ENCODE measurements around the gene PROCA1.

Gene PROCA1

DNA sequence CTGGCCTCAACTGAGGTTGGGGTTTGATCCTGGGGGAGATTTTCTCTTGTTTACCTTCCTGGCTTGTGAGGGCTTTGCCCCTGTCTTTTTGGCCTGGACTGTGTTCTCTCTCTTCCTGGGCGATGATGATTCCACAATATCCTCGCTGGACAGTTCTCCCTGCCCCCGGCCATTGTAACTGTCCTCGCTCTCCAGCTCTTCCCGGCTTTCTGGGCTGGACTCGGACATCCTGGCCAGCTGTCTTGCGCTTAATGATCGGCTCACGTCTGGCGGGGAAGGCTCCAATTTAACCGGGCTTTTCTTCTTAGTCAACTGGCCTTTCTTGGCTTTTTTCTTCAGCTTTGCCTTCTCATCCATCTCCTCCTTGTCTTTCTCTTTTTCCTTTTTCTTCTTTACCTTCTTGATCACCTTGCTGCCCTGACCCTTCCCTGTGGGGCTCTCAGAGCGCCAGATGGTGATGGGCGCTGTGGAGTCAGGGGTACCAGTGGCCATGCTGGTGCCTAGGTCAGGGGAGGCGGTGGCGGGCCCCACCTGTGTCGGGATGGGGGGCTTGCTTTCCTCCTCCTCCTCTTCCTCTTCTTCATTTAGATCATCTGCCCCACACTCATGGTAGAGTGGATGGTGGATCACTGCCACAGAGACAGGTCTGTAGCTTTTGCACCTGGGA lies 8.0 kb downstream of the PROCA1 start:
- DNase-seq (ENCODE audit: insufficient read length, low spot score) (no peak), FAIRE-seq (no peak)
- no peak for TF ChIP-seq SPI1 (IDR thresholded peaks at IDR 0.05; ENCODE audit: low read depth, low read length)
- TF ChIP-seq POU2F2 (IDR thresholded peaks at IDR 0.05; ENCODE audit: low read depth, low read length): no peak
- TF ChIP-seq PAX5 (IDR thresholded peaks at IDR 0.05; ENCODE audit: insufficient read depth, low read length, severe bottlenecking): no peak
- TF ChIP-seq TAF1 (IDR thresholded peaks at IDR 0.05; ENCODE audit: low read depth, low read length): no peak
- no peak for TF ChIP-seq POLR2A (IDR thresholded peaks at IDR 0.05; ENCODE audit: low read depth, low read length)
- no peak for TF ChIP-seq POLR2AphosphoS5 (IDR thresholded peaks at IDR 0.05; ENCODE audit: low read depth, low read length)

DNA sequence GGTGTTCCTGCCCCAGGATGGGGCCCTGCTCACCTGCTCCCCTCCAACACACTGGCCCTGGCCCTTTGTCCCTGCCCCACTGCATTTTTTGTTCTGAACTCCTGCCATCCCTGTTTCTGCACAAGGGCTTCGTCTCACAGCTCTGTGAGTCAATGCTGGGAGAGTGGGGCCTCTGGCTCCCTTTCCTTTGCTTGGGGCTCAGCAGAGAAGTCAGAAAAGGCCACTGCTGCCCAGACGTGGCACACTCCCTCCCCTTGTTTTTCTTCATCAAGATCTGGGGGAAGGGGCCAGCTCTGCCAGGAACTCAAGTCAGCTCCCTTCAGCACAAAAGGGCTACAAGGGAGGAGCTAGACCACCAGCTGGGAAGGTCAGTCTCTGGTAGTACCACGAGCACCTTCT lies 8.9 kb downstream of the PROCA1 start:
- TF ChIP-seq SPI1 (IDR thresholded peaks at IDR 0.05; ENCODE audit: low read depth, low read length) (no peak), POLR2A (IDR thresholded peaks at IDR 0.05; ENCODE audit: low read depth, low read length) (no peak)
- FAIRE-seq: no peak
- DNase-seq (ENCODE audit: insufficient read length, low spot score): no peak

DNA sequence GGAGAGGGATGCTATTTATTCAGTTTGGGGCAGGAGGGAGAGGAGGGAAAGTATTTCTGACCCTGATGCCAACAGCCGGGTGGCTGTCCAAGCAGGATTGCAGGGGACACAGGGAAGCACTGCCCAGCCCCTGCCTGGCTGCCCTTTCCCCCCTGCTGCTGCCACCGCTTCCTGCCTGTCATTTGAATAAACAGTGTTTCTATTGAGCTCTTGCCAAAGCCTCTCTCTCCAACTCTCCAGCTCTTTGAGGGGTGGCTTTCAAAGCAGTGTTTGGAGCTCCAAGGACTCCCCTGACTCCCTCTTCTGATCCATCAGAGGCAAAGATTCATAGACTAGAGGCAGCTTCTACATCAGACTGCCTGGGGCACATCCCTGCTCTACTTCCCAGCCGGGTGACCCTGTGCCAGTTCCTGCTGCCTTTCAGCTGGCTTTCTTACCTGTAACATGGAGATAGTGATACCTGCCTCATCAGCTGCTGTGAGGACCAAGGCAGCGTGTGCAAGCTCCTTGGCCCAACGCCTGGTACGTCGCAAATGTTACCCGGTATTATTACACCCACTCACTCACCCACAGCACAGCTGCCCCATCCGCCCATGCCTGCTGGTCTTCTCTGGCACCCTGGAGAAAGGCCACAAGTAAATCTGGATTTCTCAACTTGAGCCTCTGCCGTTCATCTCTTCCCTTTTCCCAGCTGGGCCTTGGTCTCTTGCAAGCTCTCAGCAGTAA lies 9.5 kb downstream of the PROCA1 start:
- FAIRE-seq: no peak
- no peak for DNase-seq (ENCODE audit: insufficient read length, low spot score)
- TF ChIP-seq POLR2AphosphoS5 (IDR thresholded peaks at IDR 0.05; ENCODE audit: low read depth, low read length) (no peak), SPI1 (IDR thresholded peaks at IDR 0.05; ENCODE audit: low read depth, low read length) (no peak), PAX5 (IDR thresholded peaks at IDR 0.05; ENCODE audit: insufficient read depth, low read length, severe bottlenecking) (no peak), POLR2A (IDR thresholded peaks at IDR 0.05; ENCODE audit: low read depth, low read length) (no peak), TAF1 (IDR thresholded peaks at IDR 0.05; ENCODE audit: low read depth, low read length) (no peak), POU2F2 (IDR thresholded peaks at IDR 0.05; ENCODE audit: low read depth, low read length) (no peak)

DNA sequence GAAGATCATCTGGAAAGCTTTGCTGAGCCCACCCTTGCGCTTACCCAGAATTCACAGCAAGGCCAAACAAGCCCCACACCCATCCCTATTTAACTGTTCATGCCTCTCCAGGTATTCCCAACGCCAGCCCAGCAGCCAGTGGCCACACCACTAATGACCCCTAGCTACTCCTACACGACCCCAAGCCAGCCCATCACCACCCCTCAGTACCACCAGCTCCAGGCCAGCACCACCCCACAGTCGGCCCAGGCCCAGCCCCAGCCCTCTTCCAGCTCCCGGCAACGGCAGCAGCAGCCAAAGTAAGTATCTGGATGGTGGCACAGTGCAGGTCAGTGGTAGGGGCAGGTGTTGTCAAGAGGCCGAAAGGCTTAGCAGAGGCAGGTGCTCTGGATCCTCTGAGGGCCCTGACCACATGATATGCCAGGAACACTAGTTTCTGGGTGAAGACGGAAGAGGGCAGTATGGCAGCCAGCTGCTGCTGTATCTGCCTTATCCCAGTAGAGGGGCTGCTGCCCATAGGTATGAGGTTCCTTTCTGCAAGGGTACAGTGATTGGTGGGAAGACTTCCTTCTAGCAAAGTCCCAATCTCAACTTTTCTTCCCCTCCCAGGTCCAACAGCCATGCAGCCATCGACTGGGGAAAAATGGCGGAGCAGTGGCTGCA lies 10.7 kb downstream of the PROCA1 start:
- no peak for TF ChIP-seq SPI1 (IDR thresholded peaks at IDR 0.05; ENCODE audit: low read depth, low read length)
- TF ChIP-seq POU2F2 (IDR thresholded peaks at IDR 0.05; ENCODE audit: low read depth, low read length): no peak
- TF ChIP-seq POLR2A (IDR thresholded peaks at IDR 0.05; ENCODE audit: low read depth, low read length): no peak
- no peak for TF ChIP-seq POLR2AphosphoS5 (IDR thresholded peaks at IDR 0.05; ENCODE audit: low read depth, low read length)
- TF ChIP-seq PAX5 (IDR thresholded peaks at IDR 0.05; ENCODE audit: insufficient read depth, low read length, severe bottlenecking): no peak
- no peak for TF ChIP-seq TAF1 (IDR thresholded peaks at IDR 0.05; ENCODE audit: low read depth, low read length)
- FAIRE-seq (no peak), DNase-seq (ENCODE audit: insufficient read length, low spot score) (no peak)

DNA sequence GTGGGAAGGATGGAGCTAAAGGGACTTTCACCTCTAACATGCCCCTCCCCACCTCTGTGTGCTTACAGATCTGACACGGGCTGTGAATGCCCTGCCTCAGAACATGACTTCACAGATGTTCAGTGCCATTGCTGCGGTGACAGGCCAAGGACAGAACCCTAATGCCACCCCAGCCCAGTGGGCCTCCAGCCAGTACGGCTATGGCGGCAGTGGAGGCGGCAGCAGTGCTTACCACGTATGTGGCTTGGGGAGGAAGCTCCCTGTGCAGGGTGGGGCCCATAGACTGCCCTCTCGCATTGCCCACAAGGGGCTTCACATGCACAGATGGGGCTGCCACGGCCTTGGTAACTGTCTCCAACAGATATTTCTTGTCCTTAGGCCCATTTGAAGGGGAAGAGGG lies 11.4 kb downstream of the PROCA1 start:
- FAIRE-seq: no peak
- TF ChIP-seq PAX5 (IDR thresholded peaks at IDR 0.05; ENCODE audit: insufficient read depth, low read length, severe bottlenecking) (no peak), SPI1 (IDR thresholded peaks at IDR 0.05; ENCODE audit: low read depth, low read length) (no peak)
- no peak for DNase-seq (ENCODE audit: insufficient read length, low spot score)

DNA sequence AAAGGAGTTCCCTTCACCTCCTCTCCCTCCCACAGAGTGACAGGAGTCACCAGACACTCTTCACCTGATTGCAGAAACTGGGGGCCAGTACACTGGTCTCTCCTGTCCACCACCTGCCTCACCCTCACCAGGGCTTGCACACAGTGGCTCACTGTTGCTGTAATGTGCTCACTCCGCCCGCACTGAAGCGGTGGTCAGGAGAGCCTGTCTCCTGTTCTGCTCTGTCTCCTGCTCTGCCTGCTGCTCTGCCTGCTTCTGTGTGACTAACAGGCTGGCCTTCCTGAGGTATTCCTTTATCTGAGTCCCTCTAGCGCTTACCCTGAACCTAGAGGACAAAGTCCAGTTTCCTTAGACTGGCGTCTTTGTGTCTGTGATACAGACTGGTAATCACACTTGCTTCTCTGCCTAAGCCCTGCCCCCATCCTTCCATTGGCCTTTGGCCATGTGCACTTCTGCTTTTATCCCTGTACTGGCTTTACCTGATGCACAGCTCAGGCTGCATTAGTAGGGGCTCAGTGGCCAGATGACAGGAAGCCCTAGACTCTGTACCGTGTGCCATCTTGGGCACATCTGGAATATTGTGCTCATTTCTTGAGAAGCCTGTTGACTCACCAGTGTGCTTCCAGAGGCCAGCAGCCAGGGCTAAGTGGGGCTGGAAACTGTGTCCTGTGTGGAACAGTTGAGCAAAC lies 13.3 kb downstream of the PROCA1 start:
- no peak for TF ChIP-seq PAX5 (IDR thresholded peaks at IDR 0.05; ENCODE audit: insufficient read depth, low read length, severe bottlenecking)
- TF ChIP-seq SPI1 (IDR thresholded peaks at IDR 0.05; ENCODE audit: low read depth, low read length): 0 out of 2 replicates have a peak, but pooled peaks have one; percentile 11
- TF ChIP-seq POLR2AphosphoS5 (IDR thresholded peaks at IDR 0.05; ENCODE audit: low read depth, low read length): 0 out of 2 replicates have a peak, but pooled peaks have one; percentile 39
- no peak for TF ChIP-seq POU2F2 (IDR thresholded peaks at IDR 0.05; ENCODE audit: low read depth, low read length)
- no peak for FAIRE-seq
- no peak for DNase-seq (ENCODE audit: insufficient read length, low spot score)

DNA sequence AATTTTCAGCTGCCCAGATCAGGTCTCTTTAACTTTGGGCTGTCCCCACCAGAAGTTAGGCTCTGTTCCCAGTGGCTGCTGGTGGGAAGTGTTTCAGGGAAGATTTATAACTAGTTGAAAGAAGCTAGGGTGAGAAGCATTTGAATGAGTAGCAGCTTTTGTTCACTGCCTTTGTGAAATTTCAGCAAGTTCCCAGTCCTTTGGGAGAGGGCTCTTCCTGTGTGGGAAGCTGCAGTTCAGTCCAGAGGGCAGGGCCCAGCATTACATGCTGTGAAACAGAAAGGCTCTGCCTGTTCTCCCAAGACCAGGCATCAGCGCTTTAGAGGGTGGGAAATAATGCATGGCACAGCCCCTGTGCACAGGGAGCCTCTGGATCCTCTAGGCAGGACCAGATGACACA lies 17.8 kb downstream of the PROCA1 start:
- DNase-seq (ENCODE audit: insufficient read length, low spot score) (no peak), FAIRE-seq (no peak)
- TF ChIP-seq POU2F2 (IDR thresholded peaks at IDR 0.05; ENCODE audit: low read depth, low read length): no peak
- TF ChIP-seq POLR2A (IDR thresholded peaks at IDR 0.05; ENCODE audit: low read depth, low read length): no peak
- TF ChIP-seq TAF1 (IDR thresholded peaks at IDR 0.05; ENCODE audit: low read depth, low read length): no peak
- TF ChIP-seq SPI1 (IDR thresholded peaks at IDR 0.05; ENCODE audit: low read depth, low read length): no peak
- no peak for TF ChIP-seq PAX5 (IDR thresholded peaks at IDR 0.05; ENCODE audit: insufficient read depth, low read length, severe bottlenecking)
- TF ChIP-seq POLR2AphosphoS5 (IDR thresholded peaks at IDR 0.05; ENCODE audit: low read depth, low read length): no peak

DNA sequence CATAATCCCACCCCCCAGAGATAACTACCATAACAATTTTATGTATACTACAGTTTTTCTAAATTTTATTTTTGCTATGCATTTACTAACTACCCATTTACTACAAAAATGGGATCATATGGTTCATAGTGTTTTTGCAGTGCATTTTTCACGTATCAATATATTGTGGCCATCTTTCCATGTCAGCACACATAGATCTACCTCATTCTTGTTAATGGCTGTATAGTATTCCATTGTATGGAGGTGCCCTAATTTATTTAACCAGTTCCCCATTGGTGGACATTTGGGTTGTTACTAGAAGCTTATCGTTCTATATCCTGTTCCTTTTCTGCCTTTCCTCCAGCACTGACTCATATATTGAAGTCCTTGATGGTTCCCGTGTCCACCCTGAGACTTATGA lies 22.7 kb downstream of the PROCA1 start:
- TF ChIP-seq TAF1 (IDR thresholded peaks at IDR 0.05; ENCODE audit: low read depth, low read length) (no peak), POU2F2 (IDR thresholded peaks at IDR 0.05; ENCODE audit: low read depth, low read length) (no peak), PAX5 (IDR thresholded peaks at IDR 0.05; ENCODE audit: insufficient read depth, low read length, severe bottlenecking) (no peak), SPI1 (IDR thresholded peaks at IDR 0.05; ENCODE audit: low read depth, low read length) (no peak), POLR2AphosphoS5 (IDR thresholded peaks at IDR 0.05; ENCODE audit: low read depth, low read length) (no peak), POLR2A (IDR thresholded peaks at IDR 0.05; ENCODE audit: low read depth, low read length) (no peak)
- no peak for DNase-seq (ENCODE audit: insufficient read length, low spot score)
- FAIRE-seq: no peak

DNA sequence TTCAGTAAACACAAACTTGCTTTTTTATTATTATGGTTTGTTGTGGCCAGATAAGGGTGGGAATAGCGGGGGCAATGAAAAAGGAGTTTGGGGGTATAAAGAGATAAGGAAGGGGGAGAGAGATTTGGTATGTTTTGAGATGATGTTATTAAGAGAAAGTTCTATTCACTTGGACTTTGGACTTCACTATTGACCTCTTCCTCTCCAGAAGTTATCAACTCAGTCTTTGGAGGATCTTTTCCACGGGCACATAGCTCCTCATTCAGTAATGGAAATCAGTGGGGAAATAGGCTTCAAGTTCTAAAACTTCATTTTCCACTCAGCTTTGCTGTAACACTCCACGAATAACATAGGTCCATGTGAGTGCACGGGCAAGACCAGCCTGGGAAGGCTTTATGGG lies 23.2 kb downstream of the PROCA1 start:
- TF ChIP-seq TAF1 (IDR thresholded peaks at IDR 0.05; ENCODE audit: low read depth, low read length) (no peak), POU2F2 (IDR thresholded peaks at IDR 0.05; ENCODE audit: low read depth, low read length) (no peak), POLR2AphosphoS5 (IDR thresholded peaks at IDR 0.05; ENCODE audit: low read depth, low read length) (no peak), POLR2A (IDR thresholded peaks at IDR 0.05; ENCODE audit: low read depth, low read length) (no peak), SPI1 (IDR thresholded peaks at IDR 0.05; ENCODE audit: low read depth, low read length) (no peak)
- DNase-seq (ENCODE audit: insufficient read length, low spot score) (no peak), FAIRE-seq (no peak)
